GM23338 (cell line): ENCODE measurements around the gene SLU7. TPM values are rescaled to one million over a fixed set of nuclear protein-coding genes. Genes with fewer than 3 reads are reported as not detected.

ENCODE experiments used
- ATAC-seq: fragments of 200-7000 bp; cut with Tn5 transposase; 3 replicates; pipeline ENCODE4 v1.9.1; 2020
- DNase-seq: peaks from one replicate; pipeline ENCODE4 v3.0.0-alpha.2; 2015; ENCODE audit warnings: low spot score
- H2AFZ ChIP-seq: fragments of 200-600 bp; sonication (generic); 2 replicates; pipeline ENCODE4 v1.8.0; 2016; ENCODE audit warnings: antibody characterized with exemption, mild to moderate bottlenecking, moderate library complexity
- H3F3A ChIP-seq: fragments of 200-600 bp; sonication (generic); replicated peaks from 2 replicates; pipeline ENCODE4 v1.8.0; 2017; ENCODE audit warnings: antibody characterized with exemption, mixed run types, low read depth
- H3K27ac ChIP-seq: fragments of 200-600 bp; sonication (generic); 2 replicates; pipeline ENCODE4 v1.6.1; 2016; ENCODE audit warnings: low read depth
- H3K27me3 ChIP-seq: fragments of 200-600 bp; sonication (generic); 2 replicates; pipeline ENCODE4 v1.8.0; 2016; ENCODE audit warnings: mild to moderate bottlenecking, mixed run types, moderate library complexity; ENCODE audit not compliant: insufficient read depth
- H3K36me3 ChIP-seq: fragments of 200-600 bp; sonication (generic); 2 replicates; pipeline ENCODE4 v1.8.0; 2016; ENCODE audit warnings: mild to moderate bottlenecking; ENCODE audit not compliant: insufficient read depth
- H3K4me1 ChIP-seq: fragments of 200-600 bp; sonication (generic); 2 replicates; pipeline ENCODE4 v1.8.0; 2016; ENCODE audit warnings: mild to moderate bottlenecking, moderate library complexity; ENCODE audit not compliant: insufficient read depth
- H3K4me2 ChIP-seq: fragments of 200-600 bp; sonication (generic); 2 replicates; pipeline ENCODE4 v1.7.1; 2017; ENCODE audit warnings: mixed run types
- H3K4me3 ChIP-seq: fragments of 200-600 bp; sonication (generic); 2 replicates; pipeline ENCODE4 v1.6.1; 2016; ENCODE audit warnings: mixed run types
- H3K79me2 ChIP-seq: fragments of 200-600 bp; sonication (generic); replicated peaks from 2 replicates; pipeline ENCODE4 v1.8.0; 2017; ENCODE audit warnings: mild to moderate bottlenecking; ENCODE audit not compliant: insufficient read depth
- H3K9me2 ChIP-seq: fragments of 200-600 bp; sonication (generic); 2 replicates; pipeline ENCODE4 v1.8.0; 2017; ENCODE audit not compliant: insufficient read depth
- H4K20me1 ChIP-seq: fragments of 200-600 bp; sonication (generic); replicated peaks from 2 replicates; pipeline ENCODE4 v1.8.0; 2017; ENCODE audit warnings: mild to moderate bottlenecking; ENCODE audit not compliant: insufficient read depth
- H3K27ac Mint-ChIP-seq: 2 replicates; pipeline ENCODE4 v1.8.0; 2020; ENCODE audit warnings: inconsistent platforms, mild to moderate bottlenecking, moderate library complexity, mixed read lengths
- H3K27me3 Mint-ChIP-seq: 3 replicates; pipeline ENCODE4 v1.8.0; 2022; ENCODE audit warnings: low read depth, mild to moderate bottlenecking, moderate library complexity, mixed read lengths, inconsistent platforms; ENCODE audit not compliant: insufficient read depth, poor library complexity
- H3K36me3 Mint-ChIP-seq: 3 replicates; pipeline ENCODE4 v1.8.0; 2021; ENCODE audit warnings: low read depth, mild to moderate bottlenecking, inconsistent platforms, moderate library complexity, mixed read lengths
- H3K4me1 Mint-ChIP-seq: 3 replicates; pipeline ENCODE4 v1.8.0; 2020; ENCODE audit warnings: mild to moderate bottlenecking, inconsistent platforms, mixed read lengths
- H3K4me3 Mint-ChIP-seq: 3 replicates; pipeline ENCODE4 v1.8.0; 2021; ENCODE audit warnings: moderate library complexity, mild to moderate bottlenecking, inconsistent platforms, mixed read lengths
- H3K9me3 Mint-ChIP-seq: 3 replicates; pipeline ENCODE4 v1.8.0; 2020; ENCODE audit warnings: moderate library complexity, mild to moderate bottlenecking, inconsistent platforms, mixed read lengths
- CREB1 ChIP-seq: fragments of 250-450 bp; sonication (Bioruptor Pico); IDR thresholded peaks from 2 replicates; pipeline ENCODE4 v1.5.0; 2020; ENCODE audit warnings: low read depth, mild to moderate bottlenecking, moderate library complexity
- CTCF ChIP-seq, 2 experiments: fragments of 200-600 bp in 1 of 2; sonication (generic) in 1 of 2; conservative IDR thresholded peaks; 2 replicates each; pipeline versions ENCODE4 v1.5.1 to v1.6.1; 2016 to 2017; ENCODE audit warnings: antibody characterized with exemption in 2 of 2, low read depth in 2 of 2, mild to moderate bottlenecking in 2 of 2, moderate library complexity in 1 of 2
- ETS1 ChIP-seq: IDR thresholded peaks from 2 replicates; pipeline ENCODE4 v1.6.1; 2016; ENCODE audit warnings: antibody characterized with exemption
- EZH2 ChIP-seq: fragments of 200-600 bp; sonication (generic); IDR thresholded peaks from one replicate; pipeline ENCODE4 v1.8.0; 2017; ENCODE audit warnings: antibody characterized with exemption, mild to moderate bottlenecking, low read depth; ENCODE audit not compliant: unreplicated experiment
- EZH2phosphoT487 ChIP-seq: fragments of 200-600 bp; sonication (generic); IDR thresholded peaks from one replicate; pipeline ENCODE4 v1.8.1; 2018; ENCODE audit warnings: antibody characterized with exemption; ENCODE audit not compliant: unreplicated experiment
- NANOG ChIP-seq: IDR thresholded peaks from 2 replicates; pipeline ENCODE4 v1.6.1; 2016; ENCODE audit warnings: antibody characterized with exemption, borderline replicate concordance
- ZNF114 ChIP-seq: fragments of 250-450 bp; sonication (Bioruptor Pico); IDR thresholded peaks from 2 replicates; pipeline ENCODE4 v1.5.0; 2020; ENCODE audit warnings: mild to moderate bottlenecking, moderate library complexity
- ZNF331 ChIP-seq: fragments of 250-450 bp; sonication (Bioruptor Pico); IDR thresholded peaks from 2 replicates; pipeline ENCODE4 v1.5.0; 2020; ENCODE audit warnings: low read depth, mild to moderate bottlenecking, moderate library complexity
- polyA plus RNA-seq: library from polyadenylated mRNA; unstranded; fragments of >200 nt; fragmentation: Nextera tagmentation; extraction: Ambion mirVana; gene quantifications from 2 replicates; pipeline ENCODE4 v1.2.1, GENCODE V29; 2016
- total RNA-seq: library from RNA; depleted of rRNA; stranded (reverse); fragments of >200 nt; shearing (Covaris generic); gene quantifications from 2 replicates; pipeline ENCODE4 v1.2.3, GENCODE V29; 2014

SLU7 gene
- total and polyA plus RNA-seq, 2 experiments from 2014 or later: 27.0 to 47.5 TPM

GRCh38 chr5:160387445-160387844 lies 31.4 kb downstream of the SLU7 start:
- no peaks in the 10 kb centered on the region for H3K4me1 Mint-ChIP-seq

GRCh38 chr5:160385496-160385895 lies 33.4 kb downstream of the SLU7 start:
- ATAC-seq (no peak), DNase-seq (no peak)
- Mint-ChIP-seq H3K4me3 (no peak overlapping the region), H3K27ac (no peak overlapping the region), H3K36me3 (peaks cover 16% of the 10 kb centered on the region; the same call in 2 of the 3 replicates), H3K27me3 (peaks cover 2% of the 10 kb centered on the region), H3K4me1 (no peaks in the 10 kb centered on the region), H3K9me3 (peaks cover 17% of the 10 kb centered on the region; the same call in 2 of the 3 replicates)
- Histone ChIP-seq H4K20me1 (no peaks in the 10 kb centered on the region), H3K27me3 (no peaks in the 10 kb centered on the region), H3F3A (no peaks in the 10 kb centered on the region), H2AFZ (no peak overlapping the region), H3K4me1 (no peaks in the 10 kb centered on the region), H3K27ac (no peak overlapping the region), H3K9me2 (no peaks in the 10 kb centered on the region; the same call in 1 of the 2 replicates), H3K4me2 (no peak overlapping the region), H3K36me3 (no peaks in the 10 kb centered on the region), H3K4me3 (no peak overlapping the region), H3K79me2 (no peaks in the 10 kb centered on the region)
- TF ChIP-seq EZH2phosphoT487: no peak
- no peak for TF ChIP-seq EZH2
- TF ChIP-seq CREB1 (CRISPR knock-in tag): no peak
- no peak for TF ChIP-seq ZNF331 (CRISPR knock-in tag)
- no peak for TF ChIP-seq ETS1
- TF ChIP-seq CTCF (conservative IDR thresholded peaks at IDR 0.05; ENCODE audit: low read depth in 2 of 2): no peak
- no peak for TF ChIP-seq NANOG
- TF ChIP-seq ZNF114 (CRISPR knock-in tag): no peak

More at GRCh38 chr5:160387445-160387844, 31.4 kb downstream of the SLU7 start:
- H3F3A ChIP-seq: no peaks in the 10 kb centered on the region
- no peaks in the 10 kb centered on the region; the same call in 1 of the 2 replicates for H3K9me2 ChIP-seq
- DNase-seq (no peak), ATAC-seq (no peak)
- no peaks in the 10 kb centered on the region for H3K27me3 ChIP-seq
- peaks cover 17% of the 10 kb centered on the region; the same call in 2 of the 3 replicates for H3K9me3 Mint-ChIP-seq
- H2AFZ ChIP-seq: no peak overlapping the region
- H3K27me3 Mint-ChIP-seq: peaks cover 5% of the 10 kb centered on the region
- H3K4me1 ChIP-seq: no peaks in the 10 kb centered on the region
- H3K4me3 Mint-ChIP-seq: no peak overlapping the region
- no peak overlapping the region for H3K4me2 ChIP-seq
- H3K36me3 ChIP-seq: no peaks in the 10 kb centered on the region
- H3K4me3 ChIP-seq: no peak overlapping the region
- H3K27ac ChIP-seq: no peak overlapping the region
- no peaks in the 10 kb centered on the region for H4K20me1 ChIP-seq
- H3K27ac Mint-ChIP-seq: no peak overlapping the region
- TF ChIP-seq ETS1 (no peak), EZH2phosphoT487 (no peak)
- H3K36me3 Mint-ChIP-seq: peaks cover 16% of the 10 kb centered on the region; the same call in 2 of the 3 replicates
- H3K79me2 ChIP-seq: no peaks in the 10 kb centered on the region
